ENCODE results near the gene OAS2.

Gene OAS2

GRCh38 chr12:113060336-113060960, 82.1 kb downstream of the OAS2 start:
- peaks cover 6% of the 10 kb centered on the region for H3K4me1 Mint-ChIP-seq
- no peak for ATAC-seq (replicated peaks; ENCODE audit: extremely low read depth, poor library complexity, severe bottlenecking)
- no peaks in the 10 kb centered on the region for H3K9me3 Mint-ChIP-seq
- H3K27ac Mint-ChIP-seq (ENCODE audit: low read depth), result peak overlapping the region; percentile 12
- no peak overlapping the region for H3K4me3 Mint-ChIP-seq
- no peaks in the 10 kb centered on the region for H3K27me3 Mint-ChIP-seq
- H3K36me3 Mint-ChIP-seq (ENCODE audit: insufficient read depth), result no peaks in the 10 kb centered on the region
- no peak for DNase-seq (ENCODE audit: low spot score in 2 of 2)

- H3K27ac Mint-ChIP-seq (ENCODE audit: low read depth), result peak overlapping the region; percentile 12
- DNase-seq (ENCODE audit: low spot score in 2 of 2) (no peak), ATAC-seq (replicated peaks; ENCODE audit: extremely low read depth, poor library complexity, severe bottlenecking) (no peak)
- no peaks in the 10 kb centered on the region for H3K9me3 Mint-ChIP-seq
- no peak overlapping the region for H3K4me3 Mint-ChIP-seq
- peaks cover 6% of the 10 kb centered on the region for H3K4me1 Mint-ChIP-seq
- H3K27me3 Mint-ChIP-seq, result no peaks in the 10 kb centered on the region
- H3K36me3 Mint-ChIP-seq (ENCODE audit: insufficient read depth), result peaks cover 2% of the 10 kb centered on the region
These were observed 82.9 kb downstream of the OAS2 start for GRCh38 chr12:113061061-113061694.
